ENCODE measurements around the gene TNFAIP8. TPM values are rescaled to one million over a fixed set of nuclear protein-coding genes. Genes with fewer than 3 reads are reported as not detected.
"Not testable (repeated sequence)": the region's sequence is repeated elsewhere in the genome, so short reads cannot be mapped to it uniquely, and the experiment has no call there.

The TNFAIP8 gene
- total and polyA plus RNA-seq, 2 experiments from 2014 or later, result 10.3 to 14.8 TPM

- Histone ChIP-seq H3K27ac (no peak overlapping the region), H3K4me1 (ENCODE audit: insufficient read depth) (no peaks in the 10 kb centered on the region), H3K79me2 (ENCODE audit: insufficient read depth) (no peaks in the 10 kb centered on the region), H3F3A (ENCODE audit: insufficient read depth) (no peaks in the 10 kb centered on the region), H4K20me1 (ENCODE audit: insufficient read depth) (no peaks in the 10 kb centered on the region), H3K9me2 (ENCODE audit: insufficient read depth) (no peaks in the 10 kb centered on the region), H3K36me3 (ENCODE audit: low read depth) (no peaks in the 10 kb centered on the region), H3K27me3 (replicated peaks; ENCODE audit: insufficient read depth) (peaks cover 10% of the 10 kb centered on the region; the same call in 1 of the 2 replicates), H3K4me3 (no peak overlapping the region), H3K4me2 (ENCODE audit: unreplicated experiment) (no peak overlapping the region), H3K9ac (no peak overlapping the region), H3K9me3 (ENCODE audit: low read depth) (no peaks in the 10 kb centered on the region), H2AFZ (no peak overlapping the region)
- TF ChIP-seq EZH2 (IDR thresholded peaks at IDR 0.05; ENCODE audit: insufficient read depth, poor library complexity, severe bottlenecking), result no peak
- no peak for TF ChIP-seq EZH2phosphoT487 (IDR thresholded peaks at IDR 0.05; ENCODE audit: insufficient read depth, low read depth)
- in situ Hi-C loops (cut with MboI), result no loop called here
- 69 to 77% methylated on average over 2 of the region's 2 CpGs for WGBS, 2 experiments (ENCODE audit: low coverage in 1 of 2, low lambda C conversion rate in 2 of 2, missing lambda C conversion rate in 2 of 2)
- no peak for DNase-seq
Observed at GRCh38 chr5:119427060-119427459, 71.2 kb downstream of the TNFAIP8 start.

GRCh38 chr5:119427596-119427995 is 71.8 kb downstream of the TNFAIP8 start:
- H4K20me1 ChIP-seq (ENCODE audit: insufficient read depth); H3K79me2 ChIP-seq (ENCODE audit: insufficient read depth); H3K27ac ChIP-seq; H3K27me3 ChIP-seq (replicated peaks; ENCODE audit: insufficient read depth); H2AFZ ChIP-seq; H3K9me3 ChIP-seq (ENCODE audit: low read depth); DNase-seq; H3K4me1 ChIP-seq (ENCODE audit: insufficient read depth); H3K9ac ChIP-seq; H3K9me2 ChIP-seq (ENCODE audit: insufficient read depth); H3K4me3 ChIP-seq; in situ Hi-C loops (cut with MboI); H3K4me2 ChIP-seq (ENCODE audit: unreplicated experiment); H3F3A ChIP-seq (ENCODE audit: insufficient read depth); H3K36me3 ChIP-seq (ENCODE audit: low read depth): not testable (repeated sequence)
- WGBS, 2 experiments (ENCODE audit: low coverage in 1 of 2, low lambda C conversion rate in 2 of 2, missing lambda C conversion rate in 2 of 2), result 42 to 48% methylated on average over 4 of the region's 4 CpGs

- H4K20me1 ChIP-seq (ENCODE audit: insufficient read depth); H3K4me3 ChIP-seq; H3K9ac ChIP-seq; H3K36me3 ChIP-seq (ENCODE audit: low read depth); H3K79me2 ChIP-seq (ENCODE audit: insufficient read depth); H3F3A ChIP-seq (ENCODE audit: insufficient read depth); H2AFZ ChIP-seq; H3K9me3 ChIP-seq (ENCODE audit: low read depth); H3K4me2 ChIP-seq (ENCODE audit: unreplicated experiment); H3K9me2 ChIP-seq (ENCODE audit: insufficient read depth); H3K4me1 ChIP-seq (ENCODE audit: insufficient read depth); in situ Hi-C loops (cut with MboI); DNase-seq; H3K27me3 ChIP-seq (replicated peaks; ENCODE audit: insufficient read depth); H3K27ac ChIP-seq: not testable (repeated sequence)
- WGBS, 2 experiments (ENCODE audit: low coverage in 1 of 2, low lambda C conversion rate in 2 of 2, missing lambda C conversion rate in 2 of 2), result 57 to 70% methylated on average over 1 of the region's 1 CpG
Observed at GRCh38 chr5:119428166-119428565, 72.3 kb downstream of the TNFAIP8 start.

GRCh38 chr5:119428574-119428973 is 72.8 kb downstream of the TNFAIP8 start:
- DNase-seq; H3K4me1 ChIP-seq (ENCODE audit: insufficient read depth); H2AFZ ChIP-seq; H3K4me2 ChIP-seq (ENCODE audit: unreplicated experiment); H4K20me1 ChIP-seq (ENCODE audit: insufficient read depth); H3K9me2 ChIP-seq (ENCODE audit: insufficient read depth); H3K27ac ChIP-seq; H3K9me3 ChIP-seq (ENCODE audit: low read depth); H3K4me3 ChIP-seq; in situ Hi-C loops (cut with MboI); H3F3A ChIP-seq (ENCODE audit: insufficient read depth); H3K36me3 ChIP-seq (ENCODE audit: low read depth); H3K27me3 ChIP-seq (replicated peaks; ENCODE audit: insufficient read depth); H3K9ac ChIP-seq; H3K79me2 ChIP-seq (ENCODE audit: insufficient read depth): not testable (repeated sequence)
- WGBS, 2 experiments (ENCODE audit: low coverage in 1 of 2, low lambda C conversion rate in 2 of 2, missing lambda C conversion rate in 2 of 2), result 25 to 27% methylated on average over 3 of the region's 3 CpGs

- in situ Hi-C loops (cut with MboI), result not testable (repeated sequence)
Observed at GRCh38 chr5:119432674-119433237, 76.9 kb downstream of the TNFAIP8 start.

More at GRCh38 chr5:119432674-119433237, 76.9 kb downstream of the TNFAIP8 start:
- not testable (repeated sequence) for H3K4me1 ChIP-seq (ENCODE audit: insufficient read depth); H3K4me3 ChIP-seq; H3K9me3 ChIP-seq (ENCODE audit: low read depth); H3K36me3 ChIP-seq (ENCODE audit: low read depth); H2AFZ ChIP-seq; H3K79me2 ChIP-seq (ENCODE audit: insufficient read depth); H3K9me2 ChIP-seq (ENCODE audit: insufficient read depth); H3K4me2 ChIP-seq (ENCODE audit: unreplicated experiment); DNase-seq; H3K27ac ChIP-seq; H3F3A ChIP-seq (ENCODE audit: insufficient read depth); H3K9ac ChIP-seq; H4K20me1 ChIP-seq (ENCODE audit: insufficient read depth)
- H3K27me3 ChIP-seq (replicated peaks; ENCODE audit: insufficient read depth), result peaks cover 10% of the 10 kb centered on the region
- 69% methylated on average over 10 of the region's 10 CpGs for WGBS, 2 experiments (ENCODE audit: low coverage in 1 of 2, low lambda C conversion rate in 2 of 2, missing lambda C conversion rate in 2 of 2)
